GM21529 (cell line): ENCODE data around the gene PTGR1.
A peak's percentile ranks its signal among the peaks of the same experiment; 100 is the strongest.
"Not testable (repeated sequence)": the region's sequence is repeated elsewhere in the genome, so short reads cannot be mapped to it uniquely, and the experiment has no call there.

Source experiments
- ATAC-seq: cut with Tn5 transposase; IDR thresholded peaks from one replicate; pipeline ENCODE4 v1.9.1; 2021; ENCODE audit not compliant: unreplicated experiment

PTGR1 gene

DNA sequence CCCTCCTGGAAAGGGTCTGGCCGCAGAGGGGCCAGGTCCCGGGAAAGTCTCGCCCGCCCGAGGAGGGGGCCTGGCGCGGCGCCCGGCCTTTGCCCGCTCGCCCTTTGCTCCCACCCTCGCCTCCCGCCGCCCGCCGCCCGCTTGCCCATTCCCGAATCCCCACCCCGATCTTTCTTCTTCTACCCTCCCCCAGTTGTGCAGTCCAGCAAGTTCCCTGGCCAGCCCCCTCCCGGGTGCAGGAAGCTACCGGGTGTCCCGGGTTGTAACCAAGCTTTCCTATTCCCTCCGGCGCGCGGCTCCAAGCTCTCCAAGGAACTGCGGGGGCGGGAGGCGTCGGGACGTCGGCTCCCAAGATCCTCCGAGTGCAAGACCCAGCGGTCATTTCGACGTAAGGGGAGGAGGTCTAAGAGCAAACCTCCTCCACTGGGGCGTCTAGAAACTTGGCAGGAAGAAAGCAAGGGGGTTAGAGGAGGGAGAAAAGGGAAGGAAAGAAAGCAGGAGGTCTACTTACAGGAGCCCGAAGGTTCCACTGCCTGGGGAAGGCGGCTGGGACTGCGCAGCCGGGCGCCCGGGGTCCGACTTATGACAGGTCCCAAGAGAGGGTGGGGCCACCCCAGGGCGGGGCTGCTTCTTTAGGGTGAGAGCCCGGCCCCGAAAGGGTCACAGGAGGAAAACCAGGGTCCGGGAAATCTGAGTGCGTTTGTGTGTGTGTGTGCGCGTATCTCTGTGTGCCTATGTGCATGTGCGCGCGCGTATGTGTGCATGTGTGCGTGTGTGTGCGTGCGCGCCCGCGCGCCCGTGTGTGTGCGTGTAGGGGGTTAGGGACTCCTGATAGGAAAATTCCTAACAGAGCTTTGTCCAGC is at the start of gene PTGR1:
PTGR1 (minus strand) TSS at position 556 of the 863 bp plus-strand sequence. CDS start 2,225 bp downstream, outside the sequence.
- peak; percentile 35 for ATAC-seq

DNA sequence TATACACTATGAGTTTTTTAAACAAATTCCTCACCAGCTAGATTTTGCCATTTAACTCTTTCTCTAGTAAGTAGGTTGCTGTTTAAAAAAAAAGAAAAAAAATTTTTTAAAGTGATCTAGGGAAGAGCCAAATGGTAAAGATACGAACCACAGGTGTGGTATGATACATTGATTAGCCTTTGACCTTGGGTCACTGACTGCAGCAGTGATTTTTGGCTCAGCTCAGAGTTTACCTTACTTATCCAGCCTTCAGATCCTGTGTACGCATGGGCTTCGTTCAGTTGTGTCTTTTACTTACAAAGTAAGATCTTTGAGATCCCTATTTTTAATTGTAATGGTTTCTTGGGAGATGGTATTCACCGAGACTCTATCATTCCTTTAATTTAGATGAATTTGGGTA is 49.6 kb upstream of the PTGR1 start:
- ATAC-seq, result no peak

DNA sequence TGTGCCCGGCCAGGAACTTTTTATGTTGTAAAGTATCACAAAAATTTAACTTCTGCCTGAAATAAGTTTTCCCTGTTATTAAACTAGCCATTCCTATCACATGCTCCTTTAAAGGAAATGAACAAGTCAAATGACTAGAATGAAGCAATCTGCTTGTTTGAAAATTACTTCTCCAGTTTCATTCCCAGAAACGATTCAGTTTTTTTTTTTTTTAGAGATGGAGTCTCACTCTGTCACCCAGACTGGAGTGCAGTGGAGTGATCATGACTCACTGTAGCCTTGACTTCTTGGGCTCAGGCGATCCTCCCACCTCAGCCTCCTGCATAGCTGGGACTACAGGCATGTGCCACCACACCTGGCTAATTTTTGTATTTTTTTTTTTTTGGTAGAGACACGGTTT is 48.6 kb upstream of the PTGR1 start:
- ATAC-seq, result no peak

DNA sequence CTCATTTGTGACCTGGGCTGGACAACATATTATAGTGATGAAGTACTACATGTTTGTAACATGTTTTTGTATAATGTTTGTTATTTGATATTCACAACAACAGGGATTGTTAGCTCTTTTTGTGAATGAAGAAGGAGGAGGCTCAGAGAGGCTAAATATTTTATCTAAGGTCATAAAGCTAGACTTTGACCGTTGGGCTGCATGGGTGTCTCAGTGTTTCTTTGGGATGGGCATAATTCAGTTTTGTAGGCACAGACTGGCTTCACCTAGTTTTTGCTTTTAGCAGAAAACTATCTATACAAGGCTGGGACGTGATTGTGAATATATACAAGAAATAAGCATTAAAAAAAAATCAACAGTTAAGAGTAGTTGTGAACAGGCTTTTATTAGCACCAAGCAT is 47.0 kb upstream of the PTGR1 start:
- no peak for ATAC-seq

DNA sequence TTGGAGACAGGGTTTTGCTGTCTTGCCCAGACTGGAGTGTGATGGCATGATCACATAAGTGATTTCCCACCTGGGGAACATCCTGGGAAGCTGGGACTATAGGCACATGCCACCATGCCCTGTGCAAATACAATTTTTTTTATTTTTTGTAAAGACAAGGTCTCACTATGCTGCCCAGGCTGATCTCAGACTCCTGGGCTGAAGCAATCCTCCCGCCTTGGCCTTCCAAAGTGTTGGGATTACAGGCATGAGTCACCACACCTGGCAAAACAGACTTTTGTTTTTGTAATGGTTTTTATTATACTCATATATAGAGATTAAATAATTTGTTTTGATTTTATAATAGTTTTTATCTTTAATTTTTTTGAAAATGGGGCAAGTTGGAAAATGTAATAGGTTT is 46.4 kb upstream of the PTGR1 start:
- ATAC-seq, result no peak

DNA sequence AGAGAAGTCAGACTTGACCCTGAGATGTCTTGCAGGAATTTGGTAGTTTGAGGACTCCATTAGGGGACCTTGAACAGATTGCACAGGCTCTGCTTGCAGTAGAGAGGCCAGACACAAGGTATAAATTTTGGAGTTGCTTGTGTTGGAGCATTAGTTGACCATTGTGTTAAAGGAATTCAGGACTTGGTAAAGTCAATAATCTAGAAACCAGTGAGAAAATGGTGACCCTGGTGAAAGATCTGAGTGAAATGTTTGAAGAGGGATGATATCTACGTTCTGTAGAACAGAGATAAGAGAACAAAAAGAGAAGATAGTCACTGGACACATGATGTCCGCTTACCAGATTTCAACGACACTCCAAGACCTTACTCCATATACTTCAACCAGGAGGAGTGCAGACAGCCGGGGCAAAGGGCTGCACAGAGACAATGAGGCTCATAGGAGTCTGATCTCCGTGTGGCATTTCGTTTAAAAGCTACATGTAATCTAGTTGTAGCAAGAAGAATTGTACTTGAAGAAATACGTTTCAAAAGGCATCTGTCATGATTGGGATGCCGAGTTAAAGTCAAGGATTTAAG is 44.8 kb upstream of the PTGR1 start:
- no peak for ATAC-seq

DNA sequence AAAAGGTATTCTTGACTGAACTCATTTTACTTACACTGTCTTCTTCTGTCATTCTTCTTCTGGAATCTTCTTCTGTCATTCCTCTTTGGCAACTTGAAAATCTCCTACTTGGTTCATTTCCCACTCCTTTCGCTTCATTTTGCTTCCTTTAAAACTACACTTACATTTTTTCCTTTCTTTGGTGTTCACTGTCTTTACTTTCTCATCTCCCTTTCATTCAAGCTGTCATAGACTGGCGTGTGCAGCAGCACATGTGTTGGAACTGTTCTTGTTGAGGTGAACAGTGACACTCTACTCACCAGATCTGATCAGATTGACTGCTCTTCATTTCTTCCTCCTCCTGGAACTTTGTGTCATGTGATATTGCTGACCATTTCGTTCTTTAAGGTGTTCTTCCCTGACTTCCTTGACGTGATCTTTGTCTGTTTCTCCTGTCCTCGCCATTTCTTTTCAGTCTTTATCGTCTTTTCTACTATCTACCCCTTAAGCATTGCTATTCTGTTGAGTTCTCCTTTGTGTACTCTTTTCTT is 38.0 kb upstream of the PTGR1 start:
- ATAC-seq, result no peak

DNA sequence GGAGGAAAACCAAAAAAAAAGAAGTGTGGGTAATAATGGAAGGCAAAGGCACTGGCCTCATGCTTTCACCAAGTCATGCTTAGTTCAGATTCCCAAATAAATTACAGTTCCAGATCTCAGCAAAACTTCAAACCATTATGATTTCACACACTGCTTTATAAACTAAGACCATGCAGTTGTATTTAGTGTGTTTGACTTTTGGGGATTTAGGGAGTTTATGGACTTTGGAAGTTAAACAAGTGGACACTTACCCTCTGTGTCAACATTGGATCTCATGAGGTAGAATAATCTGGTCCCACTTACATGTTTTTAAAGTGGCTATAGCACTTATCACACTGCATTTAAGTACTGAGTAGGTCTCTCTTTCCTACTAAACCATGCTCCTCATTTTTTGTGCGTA is 35.4 kb upstream of the PTGR1 start:
- ATAC-seq, result no peak

DNA sequence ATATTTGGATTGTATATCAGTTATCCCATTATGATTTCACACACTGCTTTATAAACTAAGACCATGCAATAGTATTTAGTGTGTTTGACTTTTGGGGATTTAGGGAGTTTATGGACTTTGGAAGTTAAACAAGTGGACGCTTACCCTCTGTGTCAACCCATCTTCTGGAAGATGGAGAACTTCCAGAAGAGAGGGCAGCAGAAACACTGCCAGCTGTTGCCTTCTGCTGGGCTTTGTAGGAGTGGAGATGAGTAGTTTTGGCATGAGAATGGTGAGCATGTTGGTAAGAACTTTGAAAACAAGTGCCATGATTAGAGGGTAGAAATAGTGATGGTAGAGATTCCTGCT is 33.9 kb upstream of the PTGR1 start:
- ATAC-seq, result no peak

DNA sequence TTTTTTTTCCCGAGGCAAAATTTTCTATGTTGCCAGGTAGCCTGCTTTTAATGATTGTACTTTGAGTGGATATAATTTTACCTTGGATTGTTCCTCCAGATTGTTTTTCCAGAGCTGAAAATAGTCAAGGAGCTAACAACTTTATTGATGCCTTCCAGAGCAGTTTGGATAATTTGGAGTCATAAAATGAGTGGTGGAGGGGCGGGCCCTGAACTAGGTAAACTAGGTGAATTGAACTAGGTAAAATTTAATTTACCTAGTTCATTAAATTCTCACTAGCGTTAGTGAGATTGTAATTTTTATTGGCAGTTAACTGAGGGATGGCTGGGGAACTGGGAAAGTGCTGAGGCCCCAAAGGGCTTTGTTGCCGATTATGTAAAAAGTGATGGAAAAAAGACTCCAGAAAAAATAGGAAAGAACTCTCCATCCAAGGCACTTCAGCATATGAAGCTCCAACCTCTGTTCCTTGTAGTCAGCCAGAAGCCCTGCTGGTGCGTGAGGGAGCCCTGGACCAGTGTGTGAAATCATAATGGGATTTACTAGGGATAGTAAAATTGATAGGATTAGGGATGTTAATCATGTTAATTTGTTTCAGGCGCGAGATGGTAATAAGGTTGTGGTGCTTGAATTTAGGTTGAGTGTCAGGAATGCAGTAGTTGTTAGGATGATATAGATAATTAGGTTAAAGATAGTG is 33.4 kb upstream of the PTGR1 start:
- no peak for ATAC-seq

DNA sequence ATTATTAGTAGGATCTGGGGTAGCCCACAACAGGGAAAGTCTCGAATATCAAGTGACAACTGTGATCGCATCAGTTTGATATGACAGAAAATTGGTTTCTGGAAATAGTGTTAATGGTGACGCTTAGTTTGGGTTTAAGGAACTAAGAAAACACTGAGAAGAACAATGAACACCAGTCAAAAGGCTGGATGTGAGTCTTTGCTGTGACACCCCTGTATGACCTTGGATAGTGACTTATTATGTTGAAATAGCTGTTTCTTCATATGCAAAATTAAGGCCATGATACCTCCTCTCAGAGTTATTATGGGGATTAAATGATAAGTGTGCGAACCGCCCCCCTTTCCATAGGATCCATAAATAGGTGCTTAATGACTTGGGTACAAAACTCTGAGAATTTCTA is 32.6 kb upstream of the PTGR1 start:
- ATAC-seq, result no peak

DNA sequence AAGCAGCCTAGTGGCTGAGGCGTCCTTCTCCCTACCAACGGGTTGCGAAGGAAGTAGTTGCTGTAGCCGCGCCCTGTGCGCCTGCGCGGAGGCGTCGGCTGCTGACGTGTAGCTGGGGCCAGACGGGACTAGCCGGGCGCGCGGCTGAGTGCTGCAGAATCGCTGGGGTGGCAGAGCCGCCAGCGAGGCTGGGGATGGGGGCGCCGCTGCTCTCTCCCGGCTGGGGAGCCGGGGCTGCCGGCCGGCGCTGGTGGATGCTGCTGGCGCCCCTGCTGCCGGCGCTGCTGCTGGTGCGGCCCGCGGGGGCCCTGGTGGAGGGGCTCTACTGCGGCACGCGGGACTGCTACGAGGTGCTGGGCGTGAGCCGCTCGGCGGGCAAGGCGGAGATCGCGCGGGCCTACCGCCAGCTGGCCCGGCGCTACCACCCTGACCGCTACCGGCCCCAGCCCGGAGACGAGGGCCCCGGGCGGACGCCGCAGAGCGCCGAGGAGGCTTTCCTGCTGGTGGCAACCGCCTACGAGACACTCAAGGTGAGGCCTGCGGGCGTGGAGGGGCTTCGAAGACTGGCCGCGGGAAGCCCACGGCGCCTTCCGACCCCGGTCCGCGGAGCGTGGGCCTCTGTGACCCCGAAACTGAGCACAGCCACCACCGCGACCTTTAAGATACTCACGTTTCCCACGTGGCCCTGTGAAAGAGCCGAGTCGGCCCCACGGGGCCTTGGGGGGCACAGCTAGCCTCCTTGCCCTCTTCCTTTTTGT is 31.9 kb upstream of the PTGR1 start, which contains the start of gene DNAJC25:
DNAJC25 (plus strand) TSS at position 121 of the 758 bp plus-strand sequence; CDS start at position 195, 74 bp downstream.
- ATAC-seq, result peak; percentile 93

DNA sequence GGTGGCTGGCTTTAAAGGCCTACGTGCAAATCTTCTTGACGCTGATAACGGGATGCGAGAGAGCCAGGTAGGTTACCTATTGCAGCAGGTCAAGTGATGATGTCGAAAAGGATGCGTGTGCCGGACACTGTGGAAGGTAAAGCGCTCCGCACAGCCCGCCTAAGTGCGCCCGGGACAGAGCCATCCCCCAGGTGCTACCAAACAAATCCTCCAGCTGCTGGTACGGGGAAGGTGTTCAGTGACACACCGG is 31.4 kb upstream of the PTGR1 start:
- ATAC-seq, result no peak

DNA sequence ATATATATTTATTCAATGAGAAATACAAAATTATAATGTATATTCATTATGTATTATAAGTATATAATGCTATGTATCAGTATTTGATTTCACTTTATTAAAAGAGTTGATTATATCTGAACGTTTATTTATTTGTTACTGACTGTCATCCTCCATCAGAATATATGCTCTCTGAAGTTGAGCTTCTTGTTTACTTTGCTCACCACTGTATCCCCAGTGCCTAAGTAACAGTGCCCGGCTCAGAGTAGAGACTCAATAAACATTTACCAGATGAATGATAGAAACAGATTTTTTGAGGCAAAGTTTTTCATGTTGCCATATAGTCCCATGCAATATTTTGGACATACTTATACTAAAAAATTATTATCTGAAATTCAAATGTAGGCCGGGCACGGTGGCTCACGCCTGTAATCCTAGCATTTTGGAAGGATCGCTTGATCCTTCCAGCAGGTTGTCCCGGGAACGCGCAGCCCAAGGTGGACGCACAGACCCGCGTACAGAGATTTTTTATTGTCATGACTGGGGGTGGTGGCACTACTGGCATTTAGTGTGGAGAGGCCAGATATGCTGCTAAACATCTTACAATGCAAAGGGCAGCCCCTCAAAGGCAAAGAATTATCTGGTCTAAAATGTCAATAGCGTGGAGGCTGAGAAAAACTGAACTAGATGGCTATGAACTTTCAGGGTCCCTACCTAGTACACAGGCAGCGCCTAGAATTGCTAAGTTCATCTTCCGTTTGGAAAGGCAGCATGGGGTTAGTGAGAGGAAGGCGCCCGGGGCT is 30.9 kb upstream of the PTGR1 start:
- peak; percentile 31 for ATAC-seq

DNA sequence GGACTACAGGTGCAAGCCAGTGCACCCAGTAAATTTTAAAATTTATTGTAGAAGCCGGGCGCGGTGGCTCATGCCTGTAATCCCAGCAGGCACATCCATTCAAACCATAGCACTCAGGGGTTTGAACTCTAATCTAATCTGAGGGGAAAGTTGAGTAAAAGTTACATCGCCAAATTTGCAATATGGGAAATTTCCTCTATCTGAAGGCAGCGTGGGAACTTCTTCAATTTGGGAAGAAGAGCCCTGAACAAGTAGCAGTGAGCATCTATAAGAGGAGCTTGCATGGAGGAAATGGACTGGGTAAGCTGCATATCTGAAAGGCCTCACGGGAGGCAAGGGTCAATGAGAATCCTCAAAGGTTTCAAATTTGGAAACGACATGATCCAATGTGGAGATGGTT is 29.0 kb upstream of the PTGR1 start:
- ATAC-seq, result no peak

DNA sequence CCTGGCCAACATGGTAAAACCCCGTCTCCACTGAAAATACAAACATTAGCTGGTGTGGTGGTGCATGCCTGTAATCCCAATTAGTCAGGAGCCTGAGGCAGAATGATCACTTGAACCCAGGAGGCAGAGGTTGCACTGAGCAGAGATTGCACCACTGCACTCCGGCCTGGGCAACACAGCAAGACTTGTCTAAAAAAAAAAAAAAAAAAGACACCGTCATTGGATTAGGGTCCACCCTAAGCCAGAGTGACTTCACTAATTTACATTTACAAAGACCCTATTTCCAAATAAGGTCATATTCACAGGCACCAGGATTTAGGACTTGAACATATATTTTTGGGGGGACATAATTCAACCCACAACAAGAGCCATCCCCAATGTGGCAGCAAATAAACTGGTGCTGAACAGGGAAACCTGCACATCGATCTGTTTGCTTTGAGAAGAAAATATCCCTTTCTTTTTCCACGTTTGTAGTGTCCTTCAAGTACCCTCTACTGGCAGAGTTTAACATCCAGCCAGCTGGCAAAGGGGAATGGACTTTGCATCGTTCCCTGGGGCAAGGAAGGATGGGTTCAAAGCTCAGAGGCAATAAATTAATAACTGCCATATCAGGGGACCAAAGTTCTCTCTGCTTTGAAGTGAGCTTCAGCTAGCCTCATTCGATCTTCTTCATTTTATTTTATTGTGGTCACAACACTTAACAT is 28.0 kb upstream of the PTGR1 start:
- ATAC-seq, result no peak

DNA sequence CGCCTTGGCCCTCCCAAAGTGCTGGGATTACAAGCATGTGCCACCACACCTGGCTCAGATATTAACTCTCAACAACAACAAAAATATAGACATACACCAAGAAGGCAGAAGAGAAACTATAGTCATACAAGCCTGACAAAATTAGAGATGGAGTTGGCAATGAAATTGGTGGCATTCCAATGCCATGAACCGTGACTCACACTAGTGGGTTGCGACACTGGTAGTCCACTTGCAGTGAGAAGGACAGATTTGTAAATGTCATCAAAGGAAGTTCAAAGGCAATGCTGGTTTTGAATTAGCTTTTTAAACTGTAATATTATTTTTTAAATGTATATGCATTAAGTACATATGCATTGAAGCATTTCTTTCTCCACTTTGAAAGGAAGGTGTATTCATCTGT is 23.2 kb upstream of the PTGR1 start:
- ATAC-seq, result no peak

DNA sequence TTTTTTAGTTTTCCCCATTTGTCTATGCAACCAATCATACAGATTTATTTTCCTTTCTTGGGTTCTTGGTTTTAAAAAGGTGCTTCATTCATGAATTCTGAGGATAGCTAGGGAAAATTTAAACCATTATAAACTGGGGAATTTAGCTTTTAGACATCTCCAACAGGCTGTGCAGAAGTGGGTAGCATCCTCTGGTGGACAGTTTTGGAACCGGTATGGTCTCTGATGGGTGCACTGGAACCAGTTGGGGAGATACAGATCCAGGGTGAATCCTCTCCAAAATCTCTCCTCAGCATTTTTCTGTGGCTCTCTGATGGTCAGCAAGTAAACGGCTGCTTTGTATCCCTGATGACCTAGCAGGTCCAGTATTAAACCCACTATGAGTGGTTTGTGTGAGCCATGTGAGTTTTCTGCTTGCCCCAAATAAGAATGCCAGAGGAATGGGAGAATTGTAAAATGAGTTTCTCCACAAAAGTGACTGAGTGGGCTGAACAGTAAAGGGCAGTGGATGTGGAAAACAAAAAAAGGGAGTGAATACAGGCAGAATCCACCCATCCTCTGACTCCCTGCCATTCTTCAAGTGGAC is 22.5 kb upstream of the PTGR1 start:
- peak; percentile 68 for ATAC-seq

DNA sequence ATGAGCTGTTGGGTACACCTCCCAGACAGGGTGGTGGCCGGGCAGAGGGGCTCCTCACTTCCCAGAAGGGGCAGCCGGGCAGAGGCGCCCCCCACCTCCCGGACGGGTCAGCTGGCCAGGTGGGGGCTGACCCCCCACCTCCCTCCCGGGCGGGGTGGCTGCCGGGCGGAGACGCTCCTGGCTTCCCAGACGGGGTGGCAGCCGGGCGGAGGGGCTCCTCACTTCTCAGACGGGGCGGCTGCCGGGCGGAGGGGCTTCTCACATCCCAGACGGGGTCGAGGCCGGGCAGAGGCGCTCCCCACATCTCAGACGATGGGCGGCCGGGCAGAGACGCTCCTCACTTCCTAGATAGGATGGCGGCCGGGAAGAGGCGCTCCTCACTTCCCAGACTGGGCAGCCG is 17.9 kb upstream of the PTGR1 start:
- ATAC-seq, result not testable (repeated sequence)

DNA sequence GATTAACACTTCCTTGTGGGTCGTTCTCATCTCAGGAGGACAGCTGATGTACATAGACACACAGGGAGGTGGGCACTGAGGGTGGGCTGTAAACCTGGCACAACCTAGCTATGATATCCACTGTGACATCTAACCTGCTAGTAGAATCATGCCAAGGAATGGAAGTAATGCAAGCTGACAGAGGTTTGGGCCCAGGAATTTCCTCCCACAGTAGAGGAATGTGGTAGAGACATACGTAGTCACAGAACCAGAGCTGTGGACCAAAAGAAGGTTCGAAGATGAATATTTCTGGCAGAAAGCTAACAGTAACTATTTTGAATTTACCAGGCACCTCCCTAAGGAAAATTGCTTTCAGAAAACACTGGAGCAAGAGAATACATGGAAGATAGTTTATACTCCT is 16.5 kb upstream of the PTGR1 start:
- no peak for ATAC-seq
